Upper lobe of right lung (tissue), 1 donor: ENCODE data around the gene FARP1. TPM values are rescaled to one million over a fixed set of nuclear protein-coding genes. Genes with fewer than 3 reads are reported as not detected.

Source experiments
- ATAC-seq: fragments of 200-7000 bp; cut with Tn5 transposase; one replicate; pipeline ENCODE4 v1.9.1; 2020; ENCODE audit warnings: mild to moderate bottlenecking, moderate library complexity
- DNase-seq: peaks from one replicate; pipeline ENCODE4 v3.0.0-alpha.2; 2020
- H3K27ac ChIP-seq: fragments of 200-600 bp; one replicate; pipeline ENCODE4 v1.8.0; 2022
- H3K27me3 ChIP-seq: fragments of 200-600 bp; one replicate; pipeline ENCODE4 v1.8.0; 2022; ENCODE audit warnings: mild to moderate bottlenecking
- H3K36me3 ChIP-seq: fragments of 200-600 bp; one replicate; pipeline ENCODE4 v1.8.0; 2022
- H3K4me1 ChIP-seq: fragments of 200-600 bp; one replicate; pipeline ENCODE4 v1.8.0; 2022
- H3K4me3 ChIP-seq: fragments of 200-600 bp; one replicate; pipeline ENCODE4 v1.8.0; 2022; ENCODE audit warnings: mild to moderate bottlenecking
- H3K9me3 ChIP-seq: fragments of 200-600 bp; one replicate; pipeline ENCODE4 v1.8.0; 2022
- intact Hi-C: fragments of 100-400 bp; cut with DNase I; formaldehyde crosslinking; loops from one replicate; pipeline ENCODE4 v1.11.0; 2022
- total RNA-seq: library from RNA; stranded (reverse); fragmentation: NEBNext Ultra II Directional; extraction: Animal tissue kit (Norgen Biotek cat#: 25700); gene quantifications from one replicate; pipeline ENCODE4 v1.2.1, GENCODE V29; 2021
- TF ChIP-seq, protein P1 (sequence below): fragments of 200-600 bp; IDR thresholded peaks from one replicate; pipeline ENCODE4 v1.8.0; 2022; ENCODE audit warnings: antibody characterized with exemption
- donor health status: DM: no; HTN: yes; CAD: no; lungs with severe emphysema.

FARP1 gene
- total RNA-seq, 1 donor from 2014 or later: 95.9 TPM

DNA sequence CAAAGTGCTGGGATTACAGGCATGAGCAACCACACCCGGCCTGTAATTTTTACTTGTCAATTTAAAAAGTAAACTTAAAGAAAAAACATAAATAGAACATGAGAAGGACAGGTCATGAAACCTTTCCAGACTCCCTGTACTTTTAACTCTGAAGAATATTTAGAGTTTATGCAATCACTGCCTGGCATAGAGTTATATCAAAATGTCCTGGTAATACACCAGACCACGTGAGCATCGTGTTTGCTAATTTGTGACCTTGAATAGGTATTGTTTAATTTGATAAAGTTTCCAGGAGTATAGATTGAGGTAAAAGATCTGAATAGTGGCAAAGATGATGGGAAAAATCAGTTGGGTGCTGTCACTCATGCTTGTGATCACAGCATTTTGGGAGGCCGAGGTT, 115.3 kb downstream of the FARP1 start:
- ATAC-seq (no peak), DNase-seq (no peak)
- Histone ChIP-seq H3K4me3 (no peak overlapping the region), H3K9me3 (no peaks in the 10 kb centered on the region), H3K4me1 (peaks cover 15% of the 10 kb centered on the region), H3K27me3 (no peaks in the 10 kb centered on the region), H3K27ac (no peak overlapping the region), H3K36me3 (no peaks in the 10 kb centered on the region)
- TF ChIP-seq, protein P1, sequence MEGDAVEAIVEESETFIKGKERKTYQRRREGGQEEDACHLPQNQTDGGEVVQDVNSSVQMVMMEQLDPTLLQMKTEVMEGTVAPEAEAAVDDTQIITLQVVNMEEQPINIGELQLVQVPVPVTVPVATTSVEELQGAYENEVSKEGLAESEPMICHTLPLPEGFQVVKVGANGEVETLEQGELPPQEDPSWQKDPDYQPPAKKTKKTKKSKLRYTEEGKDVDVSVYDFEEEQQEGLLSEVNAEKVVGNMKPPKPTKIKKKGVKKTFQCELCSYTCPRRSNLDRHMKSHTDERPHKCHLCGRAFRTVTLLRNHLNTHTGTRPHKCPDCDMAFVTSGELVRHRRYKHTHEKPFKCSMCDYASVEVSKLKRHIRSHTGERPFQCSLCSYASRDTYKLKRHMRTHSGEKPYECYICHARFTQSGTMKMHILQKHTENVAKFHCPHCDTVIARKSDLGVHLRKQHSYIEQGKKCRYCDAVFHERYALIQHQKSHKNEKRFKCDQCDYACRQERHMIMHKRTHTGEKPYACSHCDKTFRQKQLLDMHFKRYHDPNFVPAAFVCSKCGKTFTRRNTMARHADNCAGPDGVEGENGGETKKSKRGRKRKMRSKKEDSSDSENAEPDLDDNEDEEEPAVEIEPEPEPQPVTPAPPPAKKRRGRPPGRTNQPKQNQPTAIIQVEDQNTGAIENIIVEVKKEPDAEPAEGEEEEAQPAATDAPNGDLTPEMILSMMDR: no peak
- intact Hi-C loops: no loop called here

- ATAC-seq: peak; percentile 33
- H3K27ac ChIP-seq: no peak overlapping the region
Observed at GRCh38 chr13:98260357-98261164, 117.7 kb downstream of the FARP1 start.

GRCh38 chr13:98261165-98261702, 118.3 kb downstream of the FARP1 start:
- H3K36me3 ChIP-seq: no peaks in the 10 kb centered on the region
- TF ChIP-seq, protein P1: no peak
- intact Hi-C loops: no loop called here
- H3K4me3 ChIP-seq: no peak overlapping the region
- H3K27ac ChIP-seq: no peak overlapping the region
- H3K4me1 ChIP-seq: peaks cover 3% of the 10 kb centered on the region
- no peaks in the 10 kb centered on the region for H3K9me3 ChIP-seq
- H3K27me3 ChIP-seq: no peaks in the 10 kb centered on the region
- DNase-seq (no peak), ATAC-seq (peak; percentile 26)

More at GRCh38 chr13:98260357-98261164, 117.7 kb downstream of the FARP1 start:
- DNase-seq: no peak
- TF ChIP-seq, protein P1: no peak
- no peaks in the 10 kb centered on the region for H3K36me3 ChIP-seq
- no peaks in the 10 kb centered on the region for H3K9me3 ChIP-seq
- no peak overlapping the region for H3K4me3 ChIP-seq
- H3K27me3 ChIP-seq: no peaks in the 10 kb centered on the region
- intact Hi-C loops: no loop called here
- peaks cover 6% of the 10 kb centered on the region for H3K4me1 ChIP-seq

GRCh38 chr13:98262292-98262691, 119.4 kb downstream of the FARP1 start:
- intact Hi-C loops: no loop called here
- H3K4me1 ChIP-seq: peaks cover 5% of the 10 kb centered on the region
- no peak for DNase-seq

GRCh38 chr13:98263841-98264240, 120.9 kb downstream of the FARP1 start:
- peaks cover 8% of the 10 kb centered on the region for H3K4me1 ChIP-seq
- no peak overlapping the region for H3K27ac ChIP-seq
- no peak overlapping the region for H3K4me3 ChIP-seq
- DNase-seq (no peak), ATAC-seq (no peak)
- no peaks in the 10 kb centered on the region for H3K36me3 ChIP-seq
- TF ChIP-seq, protein P1: no peak
- intact Hi-C loops: no loop called here
- H3K9me3 ChIP-seq: no peaks in the 10 kb centered on the region
- no peaks in the 10 kb centered on the region for H3K27me3 ChIP-seq

More at GRCh38 chr13:98262292-98262691, 119.4 kb downstream of the FARP1 start:
- Histone ChIP-seq H3K4me3 (no peak overlapping the region), H3K9me3 (no peaks in the 10 kb centered on the region), H3K36me3 (no peaks in the 10 kb centered on the region), H3K27ac (no peak overlapping the region), H3K27me3 (no peaks in the 10 kb centered on the region)
- TF ChIP-seq, protein P1: no peak
- no peak for ATAC-seq
